ENCODE measurements around the gene MRPS33. TPM values are rescaled to one million over a fixed set of nuclear protein-coding genes. Genes with fewer than 3 reads are reported as not detected.

MRPS33 gene
- total RNA-seq, 2 donors from 2014 or later = 26.9 to 32.5 TPM

DNA sequence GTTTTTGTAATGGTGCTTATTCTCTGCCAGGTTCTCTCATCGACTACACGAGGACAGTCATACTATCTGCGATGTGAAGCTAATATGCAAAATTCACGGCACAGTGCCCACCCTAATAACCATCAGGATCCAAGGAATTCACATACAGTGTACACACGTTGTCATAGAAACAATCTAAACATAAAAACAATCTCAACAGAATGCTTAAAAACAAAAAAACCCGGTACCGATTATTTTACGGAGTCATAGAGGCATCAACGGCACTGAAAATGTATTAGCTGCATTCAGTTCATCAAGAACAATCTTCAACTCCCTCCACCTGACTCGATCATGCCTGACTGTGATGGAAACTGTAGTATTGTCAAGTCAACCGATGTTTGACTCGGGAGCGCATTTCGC lies 628 bp downstream of the MRPS33 start:
- no peak for DNase-seq (ENCODE audit: low spot score)
- intact Hi-C loops (cut with DNase I) = loop anchor here (5.0 to 10.0 kb wide), 3 partner anchors 202 to 521 kb away; no protein-coding TSS in a partner anchor

DNA sequence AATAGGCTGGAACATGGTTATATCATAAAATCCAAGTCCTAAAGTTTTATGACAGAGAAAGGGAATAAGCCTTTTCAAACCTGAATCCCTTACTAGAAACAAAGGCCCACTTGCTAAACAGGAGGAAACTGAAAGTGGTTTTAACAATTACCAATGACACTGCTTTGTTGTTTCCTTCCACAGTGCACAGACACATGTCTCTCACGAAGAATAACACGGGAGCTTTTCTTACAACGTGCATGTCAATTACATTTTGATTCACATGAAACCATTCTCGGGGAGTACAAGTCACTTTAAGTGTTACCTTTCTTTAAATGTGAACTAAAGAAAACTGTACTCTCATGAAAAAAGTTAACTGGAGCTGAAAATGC lies 1.4 kb downstream of the MRPS33 start:
- no peak for DNase-seq (ENCODE audit: low spot score)
- intact Hi-C loops (cut with DNase I) = loop anchor here (5.0 to 10.0 kb wide), 3 partner anchors 201 to 521 kb away; no protein-coding TSS in a partner anchor

DNA sequence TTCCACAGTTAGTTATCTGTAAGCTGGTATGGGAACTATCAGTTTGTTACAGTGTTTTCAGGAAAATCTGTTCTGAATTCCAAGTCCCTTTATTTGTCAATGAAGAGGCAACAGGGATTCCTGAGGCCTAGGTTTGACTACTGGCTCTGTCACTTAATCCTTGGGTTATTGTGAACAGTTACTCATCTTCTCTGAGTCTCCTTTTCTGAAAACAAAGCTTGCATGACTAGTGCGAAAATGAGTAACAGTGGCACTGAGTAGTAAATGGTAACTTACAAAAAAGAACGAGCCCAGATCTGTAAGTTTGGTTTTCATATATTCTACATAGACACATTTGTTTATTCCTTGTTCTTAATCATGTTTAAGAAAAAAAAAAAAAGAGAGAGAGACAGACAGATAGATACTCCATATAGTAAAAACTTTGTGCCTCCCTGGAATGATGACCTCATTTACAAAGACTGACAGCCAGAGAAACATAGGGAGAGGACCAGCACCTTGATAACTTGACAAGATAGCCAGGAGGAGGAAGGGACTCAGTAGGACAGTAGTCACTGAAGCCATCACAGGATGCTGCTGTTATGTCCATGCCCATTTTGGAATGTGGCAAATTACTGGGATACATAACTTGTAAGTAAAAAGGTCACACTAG lies 1.9 kb downstream of the MRPS33 start:
- intact Hi-C loops (cut with DNase I) = loop anchor here (5.0 to 10.0 kb wide), 3 partner anchors 201 to 522 kb away; no protein-coding TSS in a partner anchor
- no peak for DNase-seq (ENCODE audit: low spot score)

DNA sequence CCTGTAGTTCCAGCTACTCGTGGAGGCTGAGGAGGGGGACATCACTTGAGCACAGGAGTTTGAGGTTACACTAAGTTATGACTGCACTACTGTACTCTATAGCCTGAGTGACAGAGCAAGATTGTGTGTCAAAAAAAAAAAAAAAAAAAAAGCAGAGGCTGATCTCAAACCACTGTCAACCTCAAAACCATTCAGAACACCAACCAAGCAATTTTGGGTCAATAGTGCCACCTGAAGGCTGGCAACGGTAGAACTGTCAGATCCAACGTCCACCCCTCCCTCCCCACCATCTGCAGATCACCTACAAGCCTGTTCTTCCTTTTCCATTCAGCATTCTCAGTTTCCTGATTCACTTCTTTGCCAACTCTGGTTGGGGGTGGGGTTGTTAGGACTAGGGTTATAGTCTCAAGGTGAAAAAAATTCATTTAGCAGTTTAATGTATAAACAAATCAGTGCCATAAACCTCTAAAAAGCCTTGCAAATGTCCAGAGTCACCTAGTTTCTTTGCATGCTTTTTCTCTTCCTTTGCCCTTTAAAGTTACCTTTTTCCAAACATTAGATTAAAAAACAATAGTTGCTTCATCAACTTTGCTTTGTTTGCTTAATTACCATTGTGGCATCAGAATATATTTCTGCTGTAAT lies 2.6 kb downstream of the MRPS33 start:
- intact Hi-C loops (cut with DNase I) = loop anchor here (5.0 to 10.0 kb wide), 3 partner anchors 200 to 523 kb away; no protein-coding TSS in a partner anchor
- DNase-seq (ENCODE audit: low spot score) = no peak

DNA sequence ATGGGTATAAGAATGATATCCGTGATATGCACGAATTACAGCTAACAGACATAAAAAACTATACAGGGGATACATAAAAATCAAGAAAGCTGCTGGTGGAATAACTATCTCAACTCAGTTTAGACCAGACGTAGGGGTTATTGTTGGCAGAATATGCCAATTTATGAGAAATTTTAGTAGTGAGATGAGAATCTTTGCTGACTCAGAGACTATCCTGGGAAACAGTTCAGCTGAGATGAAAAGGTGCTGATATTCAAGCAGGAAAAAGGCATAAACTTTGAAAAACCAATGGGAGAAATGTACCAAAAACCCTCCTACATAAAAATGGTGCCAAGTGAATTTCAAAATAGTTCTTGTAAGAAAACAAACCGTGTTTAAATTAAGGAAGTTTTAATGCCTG lies 3.3 kb downstream of the MRPS33 start:
- intact Hi-C loops (cut with DNase I) = loop anchor here (5.0 to 10.0 kb wide), 3 partner anchors 199 to 523 kb away; no protein-coding TSS in a partner anchor
- no peak for DNase-seq (ENCODE audit: low spot score)

DNA sequence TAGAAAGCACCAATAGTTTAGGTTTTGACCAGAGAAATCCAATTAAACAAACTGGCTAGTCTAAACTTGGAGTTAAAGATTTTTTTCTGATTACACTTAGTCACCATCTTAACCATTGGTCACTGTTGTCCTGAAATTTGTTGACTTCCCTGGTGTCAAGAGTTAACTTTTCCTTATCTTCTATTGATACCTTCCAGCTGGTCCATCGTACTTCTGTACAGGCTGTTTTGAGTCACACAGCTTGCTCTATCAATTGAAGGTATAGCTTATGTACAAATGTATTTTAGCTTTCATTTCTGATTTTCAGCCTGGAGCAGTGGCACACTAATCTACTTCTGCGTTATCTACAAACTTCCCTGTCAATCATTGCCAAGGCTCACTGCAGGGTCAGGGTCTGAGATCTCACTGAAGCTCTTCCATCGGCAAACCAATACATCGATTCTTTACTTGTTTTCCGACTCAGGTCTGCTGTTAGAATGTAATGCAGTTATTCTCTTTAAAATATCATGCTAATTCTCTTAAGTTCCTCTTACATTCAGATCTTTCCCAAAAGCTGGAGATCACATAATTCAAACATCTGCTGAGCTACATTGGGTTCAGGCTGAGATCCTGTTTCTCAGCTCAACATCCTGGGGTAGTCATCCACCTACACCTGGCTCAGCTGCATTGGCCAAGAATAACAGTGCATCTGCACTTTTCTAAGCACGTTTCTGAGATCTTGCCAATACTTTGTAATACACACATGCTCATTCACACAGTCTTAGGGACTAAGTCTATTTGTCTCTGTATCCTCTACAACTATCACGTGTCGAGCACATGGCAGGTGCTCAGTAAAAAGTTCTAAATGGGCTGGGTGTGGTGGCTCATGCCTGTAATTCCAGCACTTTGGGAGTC lies 11.3 kb downstream of the MRPS33 start:
- intact Hi-C loops (cut with DNase I) = no loop called here
- no peak for DNase-seq (ENCODE audit: low spot score)

DNA sequence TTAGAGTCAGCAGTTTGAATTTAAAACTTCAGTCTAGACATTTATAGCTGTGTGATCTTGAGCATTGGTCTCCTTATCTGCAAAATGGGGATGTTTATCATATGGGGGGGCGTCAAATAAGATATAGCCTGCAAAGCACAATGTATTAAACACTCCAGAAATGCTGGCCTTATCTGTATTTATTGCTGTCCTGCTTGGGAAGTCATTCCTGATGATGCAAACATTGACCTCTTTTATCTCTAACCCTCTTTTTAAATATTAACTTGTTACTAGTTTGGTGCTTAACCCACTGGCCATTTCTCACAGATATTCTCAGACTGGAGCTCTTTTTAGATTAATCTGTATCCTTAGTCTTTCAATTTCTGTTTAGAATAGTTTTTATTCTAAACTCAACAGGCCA lies 13.2 kb downstream of the MRPS33 start:
- intact Hi-C loops (cut with DNase I) = no loop called here
- no peak for DNase-seq (ENCODE audit: low spot score)

DNA sequence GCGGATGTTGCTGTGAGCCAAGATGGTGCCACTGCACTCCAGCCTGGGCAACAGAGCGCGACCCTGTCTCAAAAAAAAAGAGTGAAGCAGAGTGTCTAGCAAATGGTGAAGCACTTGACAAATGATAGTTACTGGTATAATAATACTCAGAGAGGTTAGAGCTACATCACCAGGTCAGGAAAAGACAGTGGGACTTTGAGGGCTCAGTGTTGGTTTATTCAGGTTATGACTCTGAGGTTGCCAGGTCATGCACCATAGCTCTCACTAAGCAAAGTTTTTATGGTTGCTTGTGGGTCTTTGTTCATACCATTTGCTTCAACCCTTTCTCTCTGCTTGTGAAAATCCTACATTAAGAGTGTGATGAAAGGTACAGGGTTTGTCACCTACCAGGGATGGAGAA lies 13.6 kb downstream of the MRPS33 start:
- intact Hi-C loops (cut with DNase I) = no loop called here
- DNase-seq (ENCODE audit: low spot score) = no peak

DNA sequence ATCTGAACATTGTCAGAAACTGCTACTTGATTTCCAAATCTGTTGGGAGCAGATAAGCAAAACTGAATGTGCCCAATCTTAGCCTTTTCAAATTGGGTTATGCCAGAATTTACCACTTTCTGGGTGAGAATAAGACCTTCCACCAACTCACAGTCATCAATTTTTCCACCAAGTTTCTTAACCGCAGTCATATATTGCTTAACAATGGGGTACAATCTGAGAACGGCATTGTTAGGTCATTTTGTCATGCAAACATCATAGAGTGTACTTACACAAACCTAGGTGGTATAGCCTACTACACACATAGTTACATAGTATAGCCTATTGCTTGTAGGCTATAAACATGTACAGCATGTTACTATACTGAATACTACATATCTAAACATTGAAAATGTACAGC lies 16.0 kb downstream of the MRPS33 start:
- no peak for DNase-seq (ENCODE audit: low spot score)
- intact Hi-C loops (cut with DNase I) = no loop called here

DNA sequence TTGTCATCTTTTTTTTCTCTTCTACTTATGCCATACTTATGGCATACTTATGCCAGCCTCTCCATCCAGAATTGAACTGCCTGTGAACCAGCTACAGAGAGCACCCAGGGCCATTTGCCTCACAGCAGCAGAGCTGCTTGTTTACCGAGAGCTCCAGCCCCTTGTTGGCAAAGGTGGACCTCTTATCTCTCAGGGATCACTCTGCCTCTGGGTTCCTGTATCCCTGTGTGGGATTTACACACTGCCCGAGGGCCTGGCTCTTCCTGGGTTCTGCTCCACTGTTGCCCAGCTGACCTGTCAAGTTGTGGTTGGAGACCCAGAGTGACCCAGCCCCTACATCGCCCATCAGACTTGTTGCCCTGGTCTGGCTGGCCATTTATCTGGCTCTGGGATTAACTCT lies 22.3 kb downstream of the MRPS33 start:
- DNase-seq (ENCODE audit: low spot score) = no peak
- intact Hi-C loops (cut with DNase I) = no loop called here

DNA sequence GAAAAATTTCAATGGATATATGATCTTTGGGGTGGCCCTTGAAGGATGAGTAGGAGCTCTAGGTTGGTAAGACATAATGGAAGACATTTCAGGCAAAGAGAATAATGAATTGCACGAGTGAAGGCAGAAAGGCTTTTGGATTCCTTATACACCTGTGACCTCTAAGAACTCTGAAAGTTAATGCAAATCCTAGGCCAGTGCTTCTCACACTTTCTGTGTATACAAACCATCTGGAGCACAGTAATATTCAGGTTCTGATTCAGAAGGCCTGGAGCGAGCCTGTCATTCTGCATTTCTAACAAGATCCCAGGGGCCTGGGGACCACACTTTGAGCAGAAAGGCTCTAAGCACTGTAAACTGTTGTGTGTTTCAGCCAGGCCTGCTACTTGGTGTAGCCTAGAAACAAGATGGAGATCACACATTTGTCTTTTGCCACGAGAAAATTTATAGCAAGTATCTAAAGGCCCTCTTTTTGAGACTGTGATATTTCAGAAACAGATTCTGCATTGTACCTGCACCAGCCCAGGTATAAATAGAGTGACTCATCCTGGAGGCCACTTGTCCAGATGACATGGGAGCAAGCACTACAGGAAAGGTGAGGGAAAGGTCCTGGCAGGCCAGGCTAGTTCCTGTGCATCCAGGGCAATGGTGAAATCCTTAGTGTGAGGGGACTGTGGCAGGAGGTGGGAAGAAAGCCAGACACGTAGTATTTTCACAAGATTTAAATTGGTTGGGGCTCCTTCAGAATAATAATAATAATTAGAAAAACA lies 24.4 kb downstream of the MRPS33 start:
- no peak for DNase-seq (ENCODE audit: low spot score)
- intact Hi-C loops (cut with DNase I) = no loop called here

DNA sequence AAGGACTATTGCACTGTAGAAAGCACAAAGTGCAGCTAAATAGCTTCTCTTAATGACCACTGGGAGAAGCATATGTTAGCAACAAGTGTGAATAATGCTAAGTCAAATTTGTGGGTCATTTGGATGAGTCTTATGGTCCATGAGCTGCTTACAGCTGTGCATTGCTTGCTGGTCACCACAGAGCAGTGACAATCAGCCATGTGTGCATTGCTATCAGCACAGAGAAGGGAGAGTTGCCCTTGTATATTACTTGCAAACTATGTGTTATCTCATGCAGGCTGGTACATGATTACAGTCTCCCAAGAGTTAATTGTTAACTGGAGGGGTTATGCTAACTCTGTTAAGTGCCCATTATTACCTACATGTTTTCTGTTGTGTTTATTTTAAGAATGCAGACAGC lies 25.7 kb downstream of the MRPS33 start:
- intact Hi-C loops (cut with DNase I) = no loop called here

DNA sequence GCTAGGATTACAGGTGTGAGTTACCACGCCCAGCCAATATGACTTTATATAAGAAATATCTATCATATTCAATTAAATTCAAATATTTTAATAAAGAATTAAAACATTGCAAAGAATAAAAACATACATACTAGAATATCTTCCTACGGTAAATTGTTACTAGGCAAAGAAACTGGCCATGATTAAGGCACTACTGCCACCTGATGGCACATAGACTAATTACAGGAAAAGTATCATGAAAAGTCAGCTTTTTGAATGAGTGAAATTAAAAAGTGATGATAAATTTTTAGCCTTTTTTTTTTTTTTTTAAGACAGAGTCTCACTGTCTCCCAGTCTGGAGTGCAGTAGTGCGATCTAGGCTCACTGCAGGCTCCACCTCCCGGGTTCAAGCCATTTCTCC lies 30.9 kb downstream of the MRPS33 start:
- intact Hi-C loops (cut with DNase I) = no loop called here
- DNase-seq (ENCODE audit: low spot score) = no peak

More for the DNA sequence above, 25.7 kb downstream of the MRPS33 start:
- DNase-seq (ENCODE audit: low spot score) = no peak

DNA sequence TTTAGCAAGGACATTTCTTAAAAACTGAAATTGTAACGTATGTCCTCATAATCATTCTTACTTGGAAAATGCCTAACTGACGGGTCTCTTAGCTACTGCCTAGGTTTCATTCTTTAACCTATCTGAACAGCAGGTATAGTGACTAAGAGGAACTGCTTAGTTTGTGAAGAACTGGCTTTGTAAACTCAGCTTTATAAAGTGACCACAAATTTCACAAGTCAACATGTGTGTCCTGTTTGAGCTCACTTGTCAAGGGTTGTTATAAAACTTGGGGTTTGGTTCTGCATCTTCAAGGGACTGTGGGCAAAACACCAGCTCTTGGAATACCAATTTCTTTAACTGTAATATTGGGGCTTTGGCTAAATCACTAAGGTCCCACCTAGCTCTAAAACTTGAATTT lies 32.2 kb downstream of the MRPS33 start:
- intact Hi-C loops (cut with DNase I) = no loop called here
- DNase-seq (ENCODE audit: low spot score) = no peak

DNA sequence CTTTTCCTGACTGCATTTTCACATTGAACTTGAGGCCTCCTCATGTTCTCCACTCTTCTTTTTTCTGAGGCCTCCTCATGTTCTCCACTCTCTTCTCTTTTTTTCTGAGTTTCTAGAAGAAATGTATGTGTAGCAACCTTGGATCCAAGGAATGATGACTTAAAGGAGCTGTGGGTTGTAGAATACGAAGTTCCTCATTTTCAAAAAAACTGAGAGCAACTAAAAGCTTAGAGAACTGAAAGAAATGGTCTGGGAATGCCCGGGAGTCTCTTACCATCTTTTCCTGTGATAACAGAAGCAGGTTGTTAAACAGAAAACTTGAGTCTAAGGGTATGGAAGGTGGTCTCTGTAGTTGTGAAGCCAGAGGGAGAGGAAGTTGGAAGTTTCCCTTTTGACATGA lies 32.8 kb downstream of the MRPS33 start:
- no peak for DNase-seq (ENCODE audit: low spot score)
- intact Hi-C loops (cut with DNase I) = no loop called here

DNA sequence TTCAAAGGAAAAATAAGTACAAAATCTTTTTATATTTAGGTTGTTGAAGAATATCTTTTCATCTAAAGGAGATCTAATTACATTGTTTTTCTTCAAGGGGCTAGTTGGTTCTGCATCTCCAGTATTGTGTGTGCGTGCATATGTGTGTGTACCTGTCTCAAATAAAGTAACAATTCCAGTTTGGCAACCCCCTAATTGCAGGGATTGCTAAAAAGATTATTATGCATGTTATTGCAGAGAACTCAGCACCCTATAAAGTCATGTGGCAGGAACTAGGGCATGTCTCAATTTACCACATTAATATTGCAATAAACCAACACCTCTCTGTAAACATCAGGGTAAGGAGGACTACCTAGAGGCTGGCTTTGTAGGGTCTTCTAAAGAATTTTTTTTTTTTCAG lies 37.0 kb downstream of the MRPS33 start:
- intact Hi-C loops (cut with DNase I) = no loop called here
- no peak for DNase-seq (ENCODE audit: low spot score)

DNA sequence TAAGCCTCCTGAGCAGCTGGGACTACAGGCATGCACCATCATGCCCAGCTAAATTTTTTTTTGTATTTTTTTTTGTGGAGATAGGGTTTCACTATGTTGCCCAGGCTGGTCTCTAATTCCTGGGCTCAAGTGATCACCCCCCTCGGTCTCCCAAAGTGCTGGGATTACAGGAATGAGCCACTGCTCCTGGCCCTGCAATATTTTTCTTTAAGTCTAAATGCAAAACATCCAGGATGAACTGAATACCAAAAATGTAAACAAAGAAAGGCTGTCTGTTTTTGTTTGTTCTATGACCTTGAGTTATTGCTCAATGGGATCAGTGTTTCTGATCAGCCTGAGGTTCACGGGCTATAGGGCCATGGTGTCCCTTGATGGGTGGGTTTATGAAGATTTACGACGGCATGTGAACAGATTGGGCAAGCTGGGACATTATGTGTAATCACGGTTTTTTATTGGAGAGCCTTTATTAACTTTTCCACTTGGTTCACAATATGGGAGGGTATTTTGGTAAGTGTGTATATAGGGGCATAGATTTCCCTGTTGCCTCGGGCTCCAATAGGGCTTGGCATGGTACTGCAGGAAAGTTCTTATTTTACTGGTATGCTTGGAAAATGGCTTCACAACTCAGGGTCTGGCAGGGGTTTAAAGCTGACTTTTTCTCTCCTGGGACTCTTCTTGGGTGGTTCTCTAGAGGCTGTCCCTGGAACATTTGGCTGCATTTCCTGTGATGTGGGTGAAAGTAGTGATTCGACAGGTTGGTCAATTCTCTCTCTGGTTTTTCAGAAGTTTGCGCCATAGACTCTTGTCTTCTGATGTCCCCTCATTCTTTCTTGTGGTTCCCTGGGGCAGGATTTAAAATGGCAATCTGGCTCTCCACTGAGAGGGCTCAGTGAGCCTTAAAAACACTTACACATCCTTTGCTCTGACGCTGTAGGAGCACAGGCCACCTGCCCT lies 41.6 kb downstream of the MRPS33 start:
- no peak for DNase-seq (ENCODE audit: low spot score)
- intact Hi-C loops (cut with DNase I) = no loop called here

DNA sequence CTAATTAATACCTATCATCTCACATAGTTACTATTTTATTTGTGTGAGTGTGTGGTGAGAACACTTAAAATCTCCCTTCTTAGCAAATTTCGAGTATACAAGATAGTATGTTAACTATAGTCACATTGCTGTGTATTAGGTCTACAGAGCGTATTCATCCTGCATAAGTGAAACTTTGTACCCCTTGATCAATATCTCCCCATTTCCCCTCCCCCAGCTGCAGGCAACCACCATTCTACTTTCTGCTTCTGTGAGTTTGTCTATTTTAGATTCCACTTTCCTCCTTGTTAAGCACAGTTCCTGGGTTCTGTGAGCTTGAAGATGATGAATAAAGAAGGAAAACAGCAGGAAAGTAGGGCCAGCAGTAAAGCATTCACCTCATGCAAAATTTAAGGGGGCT lies 42.4 kb downstream of the MRPS33 start:
- DNase-seq (ENCODE audit: low spot score) = no peak
- intact Hi-C loops (cut with DNase I) = no loop called here

All from posterior vena cava (tissue), 2 donors.